Measurements from ENCODE around the gene ABCD4.

ABCD4 gene

GRCh38 chr14:74324931-74325361 is 22.2 kb upstream of the ABCD4 start:
- Histone ChIP-seq H3K9me3 (ENCODE audit: low read length) (no peaks in the 10 kb centered on the region), H3K79me2 (ENCODE audit: insufficient read depth, low read length) (no peaks in the 10 kb centered on the region), H3K9me2 (ENCODE audit: low read depth, low read length) (no peaks in the 10 kb centered on the region), H3K27me3 (ENCODE audit: insufficient read depth, low read length) (no peaks in the 10 kb centered on the region), H2AFZ (ENCODE audit: low read length) (no peak overlapping the region), H3K4me1 (ENCODE audit: insufficient read depth, low read length, severe bottlenecking) (no peaks in the 10 kb centered on the region), H3K4me3 (ENCODE audit: low read depth, low read length, poor library complexity, severe bottlenecking) (no peak overlapping the region), H3K9ac (ENCODE audit: low read length) (no peak overlapping the region), H3F3A (ENCODE audit: insufficient read depth, low read length) (no peaks in the 10 kb centered on the region), H4K20me1 (ENCODE audit: insufficient read depth, low read length) (no peaks in the 10 kb centered on the region), H3K27ac (ENCODE audit: low read depth, low read length, poor library complexity, severe bottlenecking) (no peak overlapping the region), H3K36me3 (ENCODE audit: insufficient read depth, low read length) (no peaks in the 10 kb centered on the region), H3K4me2 (ENCODE audit: low read length) (no peak overlapping the region)
- TF ChIP-seq EZH2 (IDR thresholded peaks at IDR 0.05; ENCODE audit: borderline replicate concordance, low read length) = no peak
- TF ChIP-seq CTCF (IDR thresholded peaks at IDR 0.05; ENCODE audit: low read length) = peak; percentile 68

- Histone ChIP-seq H3K27me3 (ENCODE audit: insufficient read depth, low read length) (no peaks in the 10 kb centered on the region), H3K79me2 (ENCODE audit: insufficient read depth, low read length) (no peaks in the 10 kb centered on the region), H3K4me3 (ENCODE audit: low read depth, low read length, poor library complexity, severe bottlenecking) (no peak overlapping the region), H3K9me2 (ENCODE audit: low read depth, low read length) (no peaks in the 10 kb centered on the region), H3K4me2 (ENCODE audit: low read length) (no peak overlapping the region), H3K4me1 (ENCODE audit: insufficient read depth, low read length, severe bottlenecking) (no peaks in the 10 kb centered on the region), H3K36me3 (ENCODE audit: insufficient read depth, low read length) (no peaks in the 10 kb centered on the region), H3K9ac (ENCODE audit: low read length) (no peak overlapping the region), H2AFZ (ENCODE audit: low read length) (no peak overlapping the region), H3K27ac (ENCODE audit: low read depth, low read length, poor library complexity, severe bottlenecking) (no peak overlapping the region), H3K9me3 (ENCODE audit: low read length) (no peaks in the 10 kb centered on the region), H3F3A (ENCODE audit: insufficient read depth, low read length) (no peaks in the 10 kb centered on the region), H4K20me1 (ENCODE audit: insufficient read depth, low read length) (no peaks in the 10 kb centered on the region)
- TF ChIP-seq CTCF (IDR thresholded peaks at IDR 0.05; ENCODE audit: low read length) (no peak), EZH2 (IDR thresholded peaks at IDR 0.05; ENCODE audit: borderline replicate concordance, low read length) (no peak)
Observed at GRCh38 chr14:74314576-74314975, 11.8 kb upstream of the ABCD4 start.

GRCh38 chr14:74313601-74314000 is 10.9 kb upstream of the ABCD4 start:
- no peak for TF ChIP-seq CTCF (IDR thresholded peaks at IDR 0.05; ENCODE audit: low read length)
- no peak for TF ChIP-seq EZH2 (IDR thresholded peaks at IDR 0.05; ENCODE audit: borderline replicate concordance, low read length)
- Histone ChIP-seq H4K20me1 (ENCODE audit: insufficient read depth, low read length) (no peaks in the 10 kb centered on the region), H3F3A (ENCODE audit: insufficient read depth, low read length) (no peaks in the 10 kb centered on the region), H2AFZ (ENCODE audit: low read length) (no peak overlapping the region), H3K4me3 (ENCODE audit: low read depth, low read length, poor library complexity, severe bottlenecking) (no peak overlapping the region), H3K9ac (ENCODE audit: low read length) (no peak overlapping the region), H3K27ac (ENCODE audit: low read depth, low read length, poor library complexity, severe bottlenecking) (no peak overlapping the region), H3K36me3 (ENCODE audit: insufficient read depth, low read length) (no peaks in the 10 kb centered on the region), H3K27me3 (ENCODE audit: insufficient read depth, low read length) (no peaks in the 10 kb centered on the region), H3K4me2 (ENCODE audit: low read length) (no peak overlapping the region), H3K9me2 (ENCODE audit: low read depth, low read length) (no peaks in the 10 kb centered on the region), H3K79me2 (ENCODE audit: insufficient read depth, low read length) (no peaks in the 10 kb centered on the region), H3K4me1 (ENCODE audit: insufficient read depth, low read length, severe bottlenecking) (no peaks in the 10 kb centered on the region), H3K9me3 (ENCODE audit: low read length) (no peaks in the 10 kb centered on the region)

Data from OCI-LY1 (cell line).